Stimulated activated CD8-positive, alpha-beta memory T cell treated with anti-CD3 and anti-CD28 coated beads, Interleukin-7, amount 100 ng/mL, for 1 hour (primary cell): ENCODE measurements around the gene TKT.
A peak's percentile ranks its signal among the peaks of the same experiment; 100 is the strongest.

Experiments used
- DNase-seq, 2 donors: peaks; one replicate each; pipeline ENCODE4 v3.0.0-alpha.2; 2020; ENCODE audit warnings: low read depth in 2 of 2

Gene TKT

DNA sequence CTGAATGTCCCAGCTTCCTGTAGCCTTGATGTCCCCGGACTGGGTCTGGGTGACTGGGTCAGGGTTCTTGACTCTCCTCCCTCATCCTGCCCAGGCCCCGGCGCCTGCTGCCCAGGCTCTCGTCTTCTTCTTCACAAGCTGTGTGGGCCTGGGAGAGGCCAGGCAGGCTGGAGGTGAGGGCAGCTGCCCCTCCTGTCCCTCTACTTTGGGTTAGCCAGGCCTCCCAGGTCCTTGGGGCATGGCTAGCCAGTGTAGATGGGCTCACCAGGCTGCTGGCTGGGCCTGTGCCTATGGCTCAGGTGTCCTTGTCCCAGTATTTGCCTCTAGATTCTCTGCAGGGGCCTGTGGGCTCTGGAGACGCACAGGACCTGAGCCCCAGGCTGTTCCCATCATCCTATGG is 31.8 kb downstream of the TKT start:
- no peak for DNase-seq

DNA sequence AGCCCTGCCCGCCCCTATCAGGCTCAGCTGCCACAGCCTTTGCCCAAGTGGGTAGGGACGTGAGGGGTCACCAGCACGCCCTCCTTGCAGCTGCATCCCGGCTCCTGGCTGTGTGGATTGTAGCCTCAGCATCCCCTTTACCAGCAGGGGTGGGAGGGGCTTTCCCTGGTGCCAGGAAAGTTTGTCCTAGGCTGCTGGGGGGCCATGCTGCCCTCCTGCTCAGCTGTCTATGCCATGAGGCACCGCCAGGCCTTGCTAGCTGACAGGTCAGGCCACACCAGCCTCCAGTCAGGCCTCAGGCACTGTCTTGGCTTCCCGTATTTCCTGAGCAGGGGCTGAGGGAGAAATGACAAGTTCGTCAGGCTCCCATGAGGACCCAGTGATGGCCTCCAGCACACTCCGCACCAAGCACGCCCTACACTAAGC is 32.3 kb downstream of the TKT start:
- no peak for DNase-seq

DNA sequence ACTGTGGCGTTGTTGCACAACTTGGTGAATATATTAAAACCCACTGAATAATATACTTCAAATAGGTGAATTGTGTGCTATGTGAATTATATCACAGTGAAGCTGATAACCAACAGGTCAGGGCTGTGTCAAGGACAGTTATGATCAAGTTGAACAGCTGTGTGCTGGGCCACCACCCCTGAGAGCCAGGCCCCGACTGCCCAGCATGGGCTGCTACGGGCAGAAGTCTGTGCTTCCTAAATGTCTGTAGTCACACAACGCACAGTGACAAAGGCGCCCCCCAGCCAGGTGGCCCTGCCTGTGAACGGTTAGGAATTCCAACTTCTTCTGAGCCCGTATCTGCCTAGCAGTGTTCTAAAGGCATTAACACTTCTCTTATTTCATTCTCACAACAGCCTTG is 32.8 kb downstream of the TKT start:
- no peak for DNase-seq

DNA sequence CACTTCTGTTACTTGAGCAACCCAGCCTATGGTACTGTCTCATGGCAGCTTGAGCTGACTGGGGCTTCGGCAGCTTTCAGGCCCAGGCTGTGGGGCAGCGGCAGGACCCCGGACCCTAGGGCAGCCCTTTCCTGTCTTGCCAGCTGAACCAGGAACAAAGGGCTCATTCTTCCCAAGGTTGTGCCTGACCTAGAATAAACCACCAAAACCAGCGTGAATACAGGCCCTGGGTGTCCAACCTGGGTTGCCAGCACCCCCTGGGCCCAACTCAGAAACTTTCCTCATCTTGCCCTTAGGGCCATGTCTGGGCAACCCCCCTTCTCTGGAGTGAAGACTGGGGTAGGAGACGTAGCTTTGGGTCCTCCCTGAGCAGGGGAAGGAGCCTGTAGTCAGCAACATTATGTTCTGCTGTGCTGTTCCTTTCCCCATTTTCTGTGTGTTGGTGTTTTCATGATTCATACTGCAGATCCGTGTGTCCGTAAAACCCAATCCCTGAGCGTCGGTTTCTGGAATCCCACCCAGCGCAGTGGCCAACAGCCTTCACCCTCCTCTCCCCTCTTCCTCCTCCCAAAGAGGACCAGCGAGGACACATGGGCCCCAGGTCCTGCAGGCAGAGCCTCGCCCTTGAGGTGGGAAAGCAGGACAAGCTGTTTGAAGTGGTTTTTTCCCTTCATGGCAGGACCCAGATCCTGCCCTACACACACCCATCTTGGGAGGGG is 33.5 kb downstream of the TKT start:
- no peak for DNase-seq

DNA sequence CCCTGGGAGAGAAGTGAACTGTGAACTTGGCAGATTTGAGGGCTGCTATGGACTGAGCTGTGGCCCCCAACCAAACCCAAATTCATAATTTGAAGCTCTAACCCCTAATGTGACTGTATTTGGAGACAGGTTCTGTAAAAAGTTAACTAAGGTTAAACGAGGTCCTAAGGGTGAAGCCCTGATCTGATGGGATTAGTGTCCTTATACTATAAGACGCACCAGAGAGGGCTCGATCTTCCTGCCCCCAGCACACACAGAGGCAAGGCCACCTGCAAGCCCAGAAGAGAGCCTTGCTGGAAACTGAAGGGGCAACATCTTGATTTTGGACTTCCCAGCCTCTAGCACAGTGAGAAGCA is 34.0 kb downstream of the TKT start:
- DNase-seq, result no peak

DNA sequence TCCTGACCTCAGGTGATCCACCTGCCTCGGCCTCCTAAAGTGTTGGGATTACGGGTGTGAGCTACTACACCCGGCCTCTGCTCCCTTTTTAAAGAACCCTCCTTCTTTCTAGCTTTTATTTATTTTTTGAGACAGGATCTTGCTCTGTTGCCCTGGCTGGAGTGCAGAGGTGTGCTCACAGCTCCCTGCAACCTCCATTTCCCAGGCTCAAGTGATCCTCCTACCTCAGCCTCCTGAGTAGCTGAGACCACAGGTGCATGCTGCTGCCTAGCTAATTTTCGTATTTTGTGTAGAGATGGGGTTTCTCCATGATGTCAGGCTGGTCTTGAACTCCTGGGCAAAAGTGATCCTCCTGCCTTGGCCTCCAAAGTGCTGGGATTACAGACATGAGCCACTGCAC is 34.5 kb downstream of the TKT start:
- DNase-seq, result no peak

DNA sequence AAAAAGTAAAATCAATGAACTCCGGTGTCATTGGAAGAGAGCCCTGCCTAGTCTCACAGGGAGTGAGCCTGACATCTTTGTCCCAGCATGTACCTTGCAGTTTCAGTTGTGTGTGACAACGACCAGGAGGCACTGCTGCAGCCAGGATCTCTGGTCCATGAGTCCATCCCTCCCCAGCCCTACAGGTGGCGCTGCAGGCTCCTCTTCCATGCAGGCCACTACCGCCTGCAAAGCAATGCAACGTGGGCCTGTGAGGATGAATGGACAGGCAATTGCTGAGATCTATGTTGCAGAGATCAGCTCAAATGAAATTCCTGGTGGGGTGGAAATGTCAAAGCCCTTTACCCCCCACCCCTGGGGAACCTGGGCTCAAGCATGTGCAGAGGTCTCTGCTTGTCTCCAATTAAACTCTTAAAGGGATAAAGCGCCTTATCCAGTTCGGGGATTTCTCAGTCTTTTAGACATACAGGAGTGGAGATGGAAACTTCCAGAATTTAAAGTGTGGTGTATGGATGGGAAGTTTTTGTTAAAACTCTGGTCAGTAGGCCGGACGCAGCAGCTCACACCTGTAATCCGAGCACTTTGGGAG is 35.8 kb downstream of the TKT start:
- peak; percentile 48 to 51 for DNase-seq

DNA sequence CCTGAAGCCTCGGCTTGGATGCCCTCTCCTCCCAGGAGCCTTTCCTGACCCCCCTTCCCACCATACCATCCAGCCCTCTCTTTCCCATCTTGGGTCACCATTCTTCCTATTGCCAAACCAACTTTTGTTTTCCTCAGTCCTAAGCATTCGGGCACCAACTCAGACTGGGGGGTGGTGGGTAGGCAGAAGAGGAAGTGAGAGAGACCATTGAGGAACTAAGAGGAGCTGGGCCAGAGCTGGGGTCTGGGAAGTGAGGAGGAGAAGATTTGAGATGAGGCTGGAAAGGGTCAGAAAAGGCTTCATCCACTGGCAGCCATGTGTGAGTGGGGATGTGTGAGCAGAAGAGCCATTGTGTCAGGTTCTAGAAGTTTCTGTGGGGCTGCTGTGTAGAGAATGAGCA is 37.7 kb downstream of the TKT start:
- no peak for DNase-seq

DNA sequence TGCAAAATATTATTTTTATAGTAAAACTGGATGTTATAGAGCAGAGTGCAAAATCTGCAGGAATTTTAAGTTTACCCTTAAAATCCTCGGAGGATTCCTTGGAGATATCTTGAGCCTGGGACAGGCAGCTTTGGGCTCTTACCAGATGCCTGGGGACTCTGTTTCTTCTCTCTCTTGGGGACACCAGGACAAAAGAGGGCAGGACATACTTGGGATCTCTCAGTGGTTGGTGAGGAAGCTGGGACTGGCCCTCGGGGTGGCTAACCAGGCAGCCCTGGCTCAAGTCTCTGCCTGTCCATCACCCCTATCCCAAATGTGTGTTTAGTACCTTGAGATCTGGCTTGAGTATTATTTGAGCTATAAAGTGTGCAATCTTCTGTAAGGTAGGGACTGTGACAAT is 38.6 kb downstream of the TKT start:
- no peak for DNase-seq

DNA sequence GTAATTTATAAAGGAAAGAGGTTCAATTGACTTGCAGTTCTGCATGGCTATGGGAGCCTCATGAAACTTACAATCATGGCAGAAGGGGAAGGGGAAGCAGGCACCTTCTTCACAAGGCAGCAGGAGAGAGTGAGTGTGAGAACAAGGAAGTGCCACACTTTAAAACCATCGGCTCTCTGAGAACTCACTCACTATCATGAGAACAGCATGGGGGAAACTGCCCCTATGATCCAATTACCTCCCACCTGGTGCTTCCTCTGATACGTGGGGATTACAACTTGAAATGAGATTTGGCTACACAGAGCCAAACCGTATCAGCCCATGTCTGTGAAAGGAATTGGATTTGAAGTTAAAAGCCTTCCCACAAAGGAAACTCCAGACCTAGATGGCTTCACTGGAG is 39.1 kb downstream of the TKT start:
- DNase-seq, result no peak

DNA sequence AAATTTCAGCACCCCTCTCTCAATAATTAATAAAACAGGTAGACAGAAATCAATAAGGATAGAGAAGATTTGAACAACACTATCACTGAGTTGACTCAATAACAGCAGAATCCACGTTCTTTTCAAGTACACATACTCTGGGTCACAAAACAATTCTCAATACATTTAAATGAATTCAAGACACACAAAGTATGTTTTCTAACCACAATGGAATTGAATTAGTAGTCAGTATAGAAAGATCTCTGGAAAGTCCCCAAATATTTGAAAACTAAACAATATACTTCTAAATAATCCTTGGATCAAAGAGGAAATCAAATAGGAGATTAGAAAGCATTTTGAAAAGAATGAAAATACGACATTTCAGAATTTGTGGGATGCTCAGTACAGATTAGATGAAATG is 40.0 kb downstream of the TKT start:
- no peak for DNase-seq

DNA sequence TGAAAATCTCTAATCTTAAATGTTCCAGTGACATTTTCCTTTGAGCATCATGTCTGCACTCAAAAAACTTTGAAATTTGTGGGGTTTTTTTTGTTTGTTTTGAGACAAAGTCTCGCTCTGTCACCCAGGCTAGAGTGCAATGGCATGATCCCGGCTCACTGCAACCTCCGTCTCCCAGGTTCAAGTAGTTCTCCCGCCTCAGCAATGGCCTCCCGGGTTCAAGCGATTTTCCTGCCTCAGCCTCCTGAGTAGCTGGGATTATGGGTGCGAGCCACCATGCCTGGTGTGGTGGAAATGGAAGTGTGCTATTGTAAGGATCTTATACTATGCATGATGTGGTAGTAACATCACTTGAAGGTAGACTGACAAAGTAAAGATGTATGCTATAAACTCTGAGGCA is 42.5 kb downstream of the TKT start:
- no peak for DNase-seq

DNA sequence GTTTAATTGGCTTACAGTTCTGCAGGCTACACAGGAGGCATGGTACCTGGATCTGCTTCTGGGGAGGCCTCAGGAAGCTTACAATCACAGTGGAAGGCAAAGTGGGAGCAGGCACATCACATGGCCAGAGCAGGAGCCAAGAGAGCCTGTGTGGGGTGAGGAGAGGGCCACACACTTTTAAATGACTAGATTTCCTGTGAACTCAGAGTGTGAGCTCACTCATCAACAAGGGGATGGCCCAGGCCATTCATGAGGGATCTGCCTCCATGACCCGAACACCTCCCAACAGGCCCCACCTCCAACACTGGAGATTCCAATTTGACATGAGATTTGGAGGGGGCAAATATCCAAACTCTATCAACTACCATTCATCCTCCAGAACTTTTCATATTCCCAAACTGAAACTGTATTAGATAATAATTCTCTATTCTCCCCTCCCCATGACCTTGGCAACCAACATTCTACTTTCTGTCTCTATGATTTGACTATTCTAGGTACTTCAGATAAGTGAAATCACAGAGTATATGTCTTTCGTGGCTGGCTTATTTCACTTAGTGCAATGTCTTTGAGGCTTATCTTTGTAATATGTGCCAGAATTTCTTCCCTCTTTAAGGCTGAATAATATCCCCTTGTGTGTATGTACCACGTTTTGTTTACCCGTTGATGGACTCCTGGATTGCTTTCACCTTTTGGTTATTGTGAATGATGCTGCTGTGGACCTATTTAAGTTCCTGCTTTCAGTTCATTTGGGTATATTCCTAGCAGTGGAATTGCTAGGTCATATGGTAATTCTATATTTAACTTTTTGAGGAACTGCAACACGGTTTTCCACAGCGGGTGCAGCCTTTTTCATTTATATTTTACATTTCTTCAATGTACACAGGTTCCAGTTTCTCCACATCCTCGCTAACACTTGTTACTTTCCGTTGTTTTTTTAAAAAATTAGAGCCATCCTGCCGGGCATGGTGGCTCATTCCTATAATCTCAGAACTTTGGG is 43.8 kb downstream of the TKT start:
- no peak for DNase-seq

DNA sequence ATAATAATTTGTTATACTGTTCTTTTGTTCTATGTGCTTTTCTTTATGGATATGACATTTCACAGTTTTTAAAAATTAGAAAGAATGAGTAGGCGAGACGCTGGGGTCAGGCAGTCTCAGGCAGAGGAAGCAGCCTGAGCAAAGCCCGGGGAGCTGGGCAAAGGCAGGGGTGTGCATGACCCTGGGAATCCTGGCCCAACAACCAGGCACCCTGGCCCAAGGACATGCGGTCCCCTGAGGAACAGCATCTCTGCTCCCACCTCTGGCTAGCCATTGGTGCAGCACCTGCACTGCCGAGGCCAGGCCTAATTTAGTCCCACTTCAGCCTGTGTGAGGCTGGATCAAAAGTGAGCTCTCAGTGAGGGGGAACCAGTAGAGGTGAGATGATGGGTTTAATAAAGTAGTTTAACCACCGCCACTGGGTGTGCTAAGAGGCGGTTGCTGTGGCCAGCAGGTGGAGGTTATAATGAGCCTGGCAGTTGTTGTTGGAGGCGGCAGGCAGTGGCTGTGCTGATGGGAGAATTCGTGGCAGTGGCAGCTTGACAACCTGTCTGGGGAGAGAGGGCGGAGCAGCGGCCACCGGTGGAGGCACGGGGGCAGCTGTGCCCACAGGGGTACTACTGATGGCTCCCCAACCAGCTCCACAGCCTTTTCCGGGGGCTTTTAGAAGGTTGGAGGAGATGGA is 53.3 kb downstream of the TKT start:
- DNase-seq, result no peak

DNA sequence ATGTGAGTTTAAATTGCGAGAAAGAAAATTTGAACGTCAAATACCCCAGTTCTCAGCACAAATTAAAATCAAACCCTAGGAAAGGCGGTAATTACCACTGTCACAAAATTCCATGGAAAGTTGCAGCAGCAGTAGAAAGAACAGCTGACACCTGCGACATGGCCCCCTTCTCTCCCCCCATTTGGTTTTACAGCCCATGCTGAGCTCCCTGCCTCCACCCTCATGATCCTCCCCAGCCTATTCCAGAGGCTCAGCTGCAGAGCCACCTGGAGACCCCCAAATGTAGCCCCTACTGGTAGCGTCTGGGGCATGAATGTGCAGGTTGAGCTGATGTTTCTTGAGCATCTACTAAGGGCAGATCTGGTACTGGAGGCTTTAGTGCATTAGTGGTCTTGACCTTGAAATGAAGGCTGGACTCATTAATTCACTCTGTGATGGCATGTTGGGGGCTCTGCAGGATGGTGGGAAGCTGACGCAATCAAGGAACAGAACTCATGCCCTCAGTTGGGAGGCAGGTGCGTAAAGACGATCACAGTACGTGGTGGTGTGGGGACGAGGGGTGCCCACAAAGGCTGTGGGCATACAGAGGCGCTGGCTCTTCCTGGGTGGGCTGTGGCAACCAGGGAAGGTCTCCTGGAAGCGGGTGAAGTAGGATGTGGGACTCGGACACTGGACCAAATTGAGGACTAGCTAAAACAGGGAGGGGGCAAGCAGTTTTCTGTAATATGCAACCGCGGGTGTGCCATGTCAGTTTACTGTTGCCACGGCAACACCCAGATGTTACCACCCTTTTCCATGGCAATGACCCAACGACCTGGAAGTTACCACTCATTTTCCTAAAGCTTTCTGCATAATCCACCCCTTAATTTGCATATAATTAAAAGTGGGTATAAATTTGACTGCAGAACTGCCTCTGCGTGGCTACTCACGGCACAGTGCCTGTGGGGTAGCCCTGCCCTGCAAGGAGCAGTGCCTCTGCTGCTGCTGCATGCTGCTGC is 55.0 kb downstream of the TKT start:
- no peak for DNase-seq

DNA sequence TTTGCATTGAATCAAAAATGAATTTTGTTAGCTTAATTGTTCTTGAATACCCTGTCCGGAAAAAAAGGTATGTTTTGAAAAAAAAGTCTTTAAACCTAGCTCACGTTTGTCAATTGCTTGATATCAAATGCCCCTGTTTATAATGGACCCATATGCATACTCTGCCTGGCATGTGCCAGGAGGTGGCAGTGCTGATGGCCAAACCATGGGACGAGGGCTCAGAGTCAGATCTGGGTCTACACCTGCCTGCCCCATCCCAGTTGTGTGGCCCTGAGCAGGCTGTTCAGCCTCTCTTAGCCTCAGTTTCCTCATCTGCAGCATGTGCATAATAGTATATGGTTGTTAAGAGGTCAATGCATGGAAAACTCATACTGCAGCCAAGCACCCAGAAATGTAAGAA is 56.0 kb downstream of the TKT start:
- no peak for DNase-seq

DNA sequence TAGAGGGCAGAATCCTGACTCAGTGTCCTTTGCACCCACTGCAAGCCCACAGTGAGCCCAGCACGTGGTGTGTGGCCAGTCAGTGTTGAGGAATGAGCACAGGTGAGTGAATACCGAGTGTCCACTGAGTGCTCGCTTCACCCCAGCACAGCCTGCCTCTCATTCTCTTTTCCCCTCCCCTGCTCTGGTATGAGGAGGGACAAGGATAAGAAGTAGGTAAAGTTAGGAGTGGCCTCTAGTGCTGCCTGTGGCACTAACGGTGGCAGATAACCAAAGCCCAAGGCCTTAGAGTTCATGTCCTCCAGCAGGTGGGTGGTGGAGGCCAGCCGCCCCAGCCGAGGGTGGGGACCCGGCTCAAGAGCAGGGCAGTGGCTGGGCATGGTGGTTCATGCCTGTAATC is 56.8 kb downstream of the TKT start:
- no peak for DNase-seq

DNA sequence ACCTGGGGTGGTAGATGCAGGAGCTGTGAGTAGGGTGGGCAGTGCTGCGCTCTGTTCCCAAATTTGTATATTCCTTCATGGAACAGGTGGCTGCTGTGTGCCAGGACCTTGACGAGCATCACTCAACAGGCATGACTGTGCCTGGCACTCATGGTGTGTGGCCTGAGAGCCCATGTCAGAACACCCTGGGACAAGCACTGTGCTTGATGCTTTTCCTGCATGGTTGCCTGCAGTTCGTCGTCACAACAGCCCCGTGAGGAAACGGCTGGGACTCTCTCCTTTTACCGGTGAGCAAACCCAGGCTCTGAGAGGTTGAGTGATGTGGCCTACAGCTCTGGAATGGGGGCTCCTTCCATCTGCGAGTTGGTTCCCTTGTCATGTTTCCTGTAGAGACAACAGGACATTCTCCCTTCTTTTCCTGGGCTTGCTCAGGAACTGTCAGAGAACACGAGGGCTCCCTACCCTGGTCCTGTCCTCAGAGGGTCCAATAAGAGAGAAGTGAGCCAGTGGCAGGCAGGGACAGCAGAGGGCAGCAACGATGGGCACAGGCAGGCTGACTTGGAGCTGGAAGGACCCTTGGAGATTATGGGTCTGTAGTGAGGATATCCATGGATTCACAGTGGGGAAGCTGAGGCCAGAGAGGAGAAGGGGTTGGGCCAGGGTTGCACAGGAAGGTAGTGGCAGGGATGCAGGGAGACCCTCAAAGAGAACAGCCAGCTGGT is 57.4 kb downstream of the TKT start:
- DNase-seq, result no peak

DNA sequence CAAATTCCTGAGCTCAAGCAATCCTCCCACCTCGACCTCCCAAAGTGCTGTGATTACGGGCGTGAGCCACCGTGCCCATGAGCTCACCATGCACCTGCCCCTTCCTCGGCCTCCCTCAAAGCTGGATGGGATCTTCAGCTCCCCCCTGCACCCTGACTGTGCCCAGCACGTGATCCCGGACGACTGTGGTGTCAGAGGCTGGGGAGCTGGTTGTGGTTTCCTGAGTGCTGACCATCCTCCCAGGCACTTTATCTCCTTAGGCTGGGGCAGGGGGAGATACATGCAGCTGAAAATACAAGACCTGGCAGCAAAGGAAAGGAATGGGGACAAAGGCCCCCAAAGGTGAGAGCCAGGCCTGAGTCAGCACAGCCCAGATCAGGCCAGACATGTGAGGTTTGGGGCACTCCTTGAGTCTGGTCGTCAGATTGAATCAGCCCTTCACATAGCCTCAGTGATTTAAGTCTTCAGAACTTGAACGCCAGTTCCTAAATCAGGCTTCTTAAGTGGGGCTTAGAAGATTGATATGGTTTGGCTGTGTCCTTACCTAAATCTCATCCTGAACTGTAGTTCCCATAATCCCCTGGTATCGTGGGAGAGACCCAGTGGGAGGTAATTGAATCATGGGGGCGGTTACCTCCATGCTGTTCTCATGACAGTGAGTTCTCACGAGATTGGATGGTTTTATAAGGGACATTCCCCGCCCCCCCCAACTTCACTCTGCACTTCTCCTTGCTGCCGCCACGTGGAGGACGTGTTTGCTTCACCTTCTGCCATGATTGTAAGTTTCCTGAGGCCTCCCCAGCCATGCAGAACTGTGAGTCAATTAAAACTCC is 59.0 kb downstream of the TKT start:
- DNase-seq, result no peak
